Measurements from ENCODE around the gene SHKBP1.
"Not testable (repeated sequence)": the region's sequence is repeated elsewhere in the genome, so short reads cannot be mapped to it uniquely, and the experiment has no call there.

Gene SHKBP1

GRCh38 chr19:40585241-40585981 is 8.7 kb downstream of the SHKBP1 start:
- peak in 1 of 2 donors; percentile 51 for DNase-seq

GRCh38 chr19:40585982-40586422 is 9.3 kb downstream of the SHKBP1 start:
- no peak for DNase-seq

DNA sequence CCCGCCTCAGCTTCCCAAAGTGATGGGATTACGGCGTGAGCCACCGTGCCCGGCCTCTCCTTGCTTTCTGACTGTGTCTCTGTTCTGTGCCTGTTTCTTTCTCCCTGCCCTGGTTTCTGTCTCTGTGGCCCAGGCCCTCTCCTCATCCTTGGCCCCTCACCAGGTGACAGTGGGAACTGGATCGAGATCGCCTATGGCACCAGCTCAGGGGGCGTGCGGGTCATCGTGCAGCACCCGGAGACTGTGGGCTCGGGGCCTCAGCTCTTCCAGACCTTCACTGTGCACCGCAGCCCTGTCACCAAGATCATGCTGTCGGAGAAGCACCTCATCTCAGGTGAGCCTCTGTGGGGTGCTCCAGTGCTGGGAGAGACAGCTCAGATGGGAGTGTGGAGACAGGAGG is 9.9 kb downstream of the SHKBP1 start:
- DNase-seq = no peak

- no peak for DNase-seq
Observed at GRCh38 chr19:40588110-40588854, 11.6 kb downstream of the SHKBP1 start.

DNA sequence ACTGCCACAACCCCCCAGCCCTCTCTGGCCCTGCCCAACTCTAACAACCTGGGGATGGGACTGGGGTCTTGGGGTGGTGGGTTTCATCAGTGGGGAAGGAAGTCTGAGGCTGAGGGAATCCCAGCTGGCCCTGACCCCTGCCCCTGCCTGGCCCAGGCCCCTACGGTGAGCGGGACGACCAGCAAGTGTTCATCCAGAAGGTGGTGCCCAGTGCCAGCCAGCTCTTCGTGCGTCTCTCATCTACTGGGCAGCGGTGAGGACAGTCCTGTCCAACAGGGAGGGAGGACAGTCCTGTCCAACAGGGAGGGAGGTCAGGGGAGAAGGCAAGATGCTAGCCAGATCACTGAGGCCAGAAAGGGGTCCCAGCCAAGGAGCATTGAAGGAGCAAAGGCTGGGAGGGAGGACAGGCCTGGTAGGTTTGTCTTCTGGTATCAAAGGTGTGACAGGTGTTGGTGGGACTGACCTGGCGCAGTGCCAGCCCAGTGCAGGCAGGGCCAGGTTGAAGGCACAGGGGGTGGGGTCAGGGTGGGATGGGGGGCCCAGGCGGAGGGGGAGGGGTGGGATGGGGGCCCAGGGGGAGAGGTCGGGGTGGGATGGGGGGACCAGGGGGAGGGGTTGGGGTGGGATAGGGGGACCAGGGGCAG is 12.4 kb downstream of the SHKBP1 start:
- no peak for DNase-seq

DNA sequence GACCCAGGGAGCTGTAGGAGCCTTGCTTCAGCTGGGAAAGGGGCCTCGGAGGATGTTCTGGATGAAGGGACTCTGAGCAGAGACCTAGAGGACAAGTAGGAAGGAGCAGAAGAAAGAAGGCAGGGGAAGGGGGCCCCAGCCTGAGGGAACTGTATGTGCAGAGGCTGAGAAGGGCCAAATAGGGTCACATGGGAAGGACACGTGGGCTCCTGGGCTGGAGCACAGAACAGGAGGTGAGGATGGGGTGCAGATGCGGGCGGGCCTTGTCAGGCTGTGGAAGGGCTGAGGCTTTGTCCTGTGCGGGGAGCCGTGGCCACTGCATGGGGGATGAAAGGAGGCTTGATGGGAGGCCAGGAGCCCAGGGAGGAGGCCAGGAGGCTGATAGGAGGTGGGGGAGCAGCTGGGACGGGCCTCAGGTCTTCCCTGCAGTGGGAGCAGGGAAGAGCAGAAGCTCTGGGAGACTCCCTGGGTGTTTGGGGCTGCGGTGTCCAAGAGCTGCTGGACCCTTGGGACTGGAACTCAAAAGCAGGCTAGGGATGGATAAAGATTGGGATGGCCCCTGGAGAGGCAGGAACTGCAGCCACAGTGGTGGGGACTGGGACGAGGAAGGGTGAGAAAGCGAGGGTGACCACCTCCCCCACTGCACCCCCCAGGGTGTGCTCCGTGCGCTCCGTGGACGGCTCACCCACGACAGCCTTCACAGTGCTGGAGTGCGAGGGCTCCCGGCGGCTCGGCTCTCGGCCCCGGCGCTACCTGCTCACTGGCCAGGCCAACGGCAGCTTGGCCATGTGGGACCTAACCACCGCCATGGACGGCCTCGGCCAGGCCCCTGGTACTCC is 13.1 kb downstream of the SHKBP1 start:
- no peak for DNase-seq

DNA sequence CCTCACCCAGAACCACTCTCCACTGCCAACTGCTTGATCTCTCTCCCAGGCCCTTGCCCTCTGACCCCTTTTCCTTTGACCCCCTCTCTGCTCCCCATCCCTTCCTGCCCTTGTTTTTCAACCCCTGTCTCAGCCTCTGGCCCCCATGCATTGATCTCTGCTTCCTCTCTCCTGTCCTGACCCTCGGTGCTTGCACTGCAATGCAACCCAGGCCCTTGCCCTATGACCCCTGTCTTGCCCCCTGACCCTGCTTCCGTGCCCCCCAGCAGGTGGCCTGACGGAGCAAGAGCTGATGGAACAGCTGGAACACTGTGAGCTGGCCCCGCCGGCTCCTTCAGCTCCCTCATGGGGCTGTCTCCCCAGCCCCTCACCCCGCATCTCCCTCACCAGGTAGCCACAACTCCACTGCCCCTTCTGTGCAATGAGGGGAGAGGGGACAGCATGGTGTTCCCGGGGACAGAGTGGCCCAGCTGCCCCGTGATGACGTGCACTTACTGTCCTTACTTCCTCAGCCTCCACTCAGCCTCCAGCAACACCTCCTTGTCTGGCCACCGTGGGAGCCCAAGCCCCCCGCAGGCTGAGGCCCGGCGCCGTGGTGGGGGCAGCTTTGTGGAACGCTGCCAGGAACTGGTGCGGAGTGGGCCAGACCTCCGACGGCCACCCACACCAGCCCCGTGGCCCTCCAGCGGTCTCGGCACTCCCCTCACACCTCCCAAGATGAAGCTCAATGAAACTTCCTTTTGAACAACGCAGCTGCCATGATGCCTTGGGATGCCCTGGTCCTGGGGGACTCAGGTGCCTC is 14.0 kb downstream of the SHKBP1 start:
- no peak for DNase-seq

- DNase-seq = not testable (repeated sequence)
Observed at GRCh38 chr19:40591724-40592123, 15.1 kb downstream of the SHKBP1 start.

DNA sequence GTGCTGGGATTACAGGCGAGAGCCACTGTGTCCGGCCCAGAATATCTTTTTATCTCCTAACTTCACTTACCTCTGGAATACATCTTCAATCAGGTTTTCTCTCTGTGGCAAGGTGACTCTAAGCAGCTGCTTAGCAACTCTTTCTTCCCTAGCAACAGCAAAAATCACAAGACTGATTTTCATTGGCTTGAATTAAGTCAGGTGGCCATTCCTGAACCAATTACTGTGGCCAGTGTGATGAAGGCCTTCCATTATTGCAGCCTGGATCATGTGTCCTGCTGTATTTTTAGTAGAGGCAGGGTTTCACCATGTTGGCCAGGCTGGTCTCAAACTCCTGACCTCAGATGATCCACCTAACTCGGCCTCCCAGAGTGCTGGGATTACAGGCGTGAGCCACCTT is 15.5 kb downstream of the SHKBP1 start:
- peak; percentile 32 to 47 for DNase-seq

DNA sequence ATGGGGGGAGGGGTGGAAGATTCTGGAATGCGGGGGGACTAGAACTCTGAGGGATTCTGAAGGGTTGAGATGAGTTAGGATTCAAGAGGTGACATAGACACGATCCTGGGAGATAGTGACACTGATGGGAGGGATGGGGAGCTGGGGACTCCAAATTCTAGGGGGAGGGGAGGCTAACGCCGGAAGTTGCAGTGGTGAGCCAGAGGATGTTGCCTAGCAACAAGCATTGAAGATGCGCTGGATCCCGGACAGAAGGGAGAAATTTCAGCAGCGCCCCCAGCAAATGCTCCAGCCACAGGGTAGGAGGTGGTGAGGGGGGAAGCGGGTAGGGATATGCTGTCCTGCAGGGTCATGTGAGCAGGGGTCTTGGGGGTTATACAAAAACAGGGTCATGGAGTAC is 17.6 kb downstream of the SHKBP1 start:
- no peak for DNase-seq

DNA sequence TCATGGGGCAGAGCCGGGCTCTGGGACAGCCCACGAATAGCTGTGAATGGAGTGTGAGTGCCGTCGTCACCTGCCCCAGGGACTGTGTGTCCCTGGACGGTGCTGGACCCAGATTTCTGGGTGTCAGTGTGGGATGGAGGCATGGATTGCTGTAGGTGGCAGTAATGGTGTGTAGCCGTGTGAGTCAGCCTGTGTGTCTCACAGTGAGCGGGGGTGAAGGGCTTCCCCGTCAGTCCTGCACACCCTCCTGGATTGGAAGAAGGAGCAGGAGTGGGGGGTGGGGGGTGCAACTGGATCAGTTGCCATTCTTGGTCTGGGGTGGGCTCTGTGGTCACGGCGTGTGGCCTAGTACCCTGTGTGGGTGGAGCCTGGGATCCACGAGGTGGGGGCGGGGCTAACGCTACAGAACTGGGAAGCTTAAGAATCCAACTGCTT is 18.0 kb downstream of the SHKBP1 start:
- no peak for DNase-seq

DNA sequence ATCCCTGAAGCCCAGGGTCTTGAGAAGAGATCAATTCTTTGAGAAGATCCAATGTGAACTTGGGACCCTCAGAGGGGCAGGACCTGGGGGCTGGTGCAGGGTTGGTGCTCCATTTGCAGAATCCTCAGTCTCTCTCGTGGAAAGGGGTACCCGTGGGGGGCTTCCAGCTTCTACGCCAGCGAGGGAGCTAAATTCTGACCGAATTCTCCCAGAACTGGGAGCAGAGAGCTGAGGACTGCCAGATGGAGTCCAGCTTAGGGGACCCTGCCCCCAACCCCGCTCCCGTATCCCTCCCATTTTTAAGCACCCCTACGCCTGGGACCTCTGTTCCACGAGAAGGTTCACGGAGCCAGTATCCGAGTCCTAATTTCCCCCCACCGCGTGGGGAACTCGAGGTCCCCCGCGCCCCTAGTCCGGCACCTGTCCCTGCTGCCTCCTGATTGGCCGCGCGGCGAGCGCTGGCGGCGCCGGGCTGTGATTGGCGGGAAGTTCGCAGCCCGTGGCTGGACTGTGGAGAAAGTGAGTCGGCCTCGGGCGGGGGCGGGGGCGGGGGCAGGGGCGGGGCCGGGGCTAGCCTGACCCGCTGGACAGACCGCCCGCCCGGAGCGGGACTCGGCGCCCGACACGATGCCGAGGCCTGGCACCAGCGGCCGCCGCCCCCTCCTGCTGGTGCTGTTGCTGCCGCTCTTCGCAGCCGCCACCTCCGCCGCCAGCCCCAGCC is 20.1 kb downstream of the SHKBP1 start:
- peak in 1 of 2 donors; percentile 31 for DNase-seq

GRCh38 chr19:40597329-40597838 is 20.7 kb downstream of the SHKBP1 start:
- DNase-seq = no peak

DNA sequence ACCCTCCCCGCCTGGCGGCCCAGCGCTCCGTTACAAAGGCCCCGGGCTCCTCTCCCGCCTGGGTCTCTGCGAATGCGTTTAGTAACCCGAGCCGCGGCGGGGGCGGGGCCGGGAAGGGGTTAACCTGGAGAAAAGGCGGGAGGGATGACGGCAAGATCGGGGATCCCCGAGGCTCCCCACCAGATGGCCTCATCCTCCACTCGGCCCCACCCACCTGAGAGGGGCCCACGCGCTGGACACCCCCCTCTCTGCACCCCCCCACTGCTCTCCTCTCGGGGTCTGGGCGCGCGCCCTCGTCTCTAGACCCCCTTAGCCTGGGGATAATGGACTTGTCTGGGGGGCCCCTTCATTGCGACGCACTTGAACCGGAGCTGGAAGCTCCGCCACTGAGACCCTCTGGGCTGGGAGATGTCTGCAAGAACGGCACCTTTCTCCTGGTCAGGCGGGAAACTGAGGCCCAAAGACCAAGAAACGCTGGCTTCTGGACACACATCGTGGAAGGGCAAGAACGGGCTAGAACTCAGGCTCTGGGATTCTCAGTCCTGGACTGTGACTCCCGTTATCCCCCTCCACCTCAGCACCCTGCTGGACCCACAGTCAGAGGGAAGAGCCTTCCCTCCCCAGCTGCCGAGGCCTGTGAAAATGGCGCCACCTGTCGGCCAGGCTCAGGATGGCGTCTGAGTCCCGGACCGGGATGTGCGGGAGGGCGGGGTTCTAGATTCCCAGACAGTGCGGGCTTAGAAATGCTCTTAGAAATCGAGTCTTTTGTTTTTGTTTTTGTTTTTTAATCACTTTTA is 21.6 kb downstream of the SHKBP1 start:
- peak; percentile 77 to 86 for DNase-seq

DNA sequence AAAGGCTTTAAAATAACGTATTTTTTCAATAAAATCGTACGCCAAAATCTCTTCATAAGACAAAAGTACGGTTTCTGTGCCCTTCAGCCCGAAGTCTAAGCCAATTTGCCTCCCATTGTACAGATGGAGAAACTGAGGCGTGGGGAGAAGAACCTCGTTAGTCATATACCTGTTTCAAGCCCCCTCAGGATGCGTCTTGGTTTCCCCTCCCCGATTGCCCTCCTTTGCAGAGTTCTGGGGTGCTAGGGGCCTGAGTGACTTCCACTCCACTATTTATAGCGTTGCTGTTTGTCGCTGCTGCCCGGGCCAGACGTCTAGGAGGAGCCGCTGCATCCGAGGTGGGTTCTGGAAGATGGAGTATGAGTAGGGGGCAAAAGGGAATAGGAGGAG is 22.2 kb downstream of the SHKBP1 start:
- no peak for DNase-seq

DNA sequence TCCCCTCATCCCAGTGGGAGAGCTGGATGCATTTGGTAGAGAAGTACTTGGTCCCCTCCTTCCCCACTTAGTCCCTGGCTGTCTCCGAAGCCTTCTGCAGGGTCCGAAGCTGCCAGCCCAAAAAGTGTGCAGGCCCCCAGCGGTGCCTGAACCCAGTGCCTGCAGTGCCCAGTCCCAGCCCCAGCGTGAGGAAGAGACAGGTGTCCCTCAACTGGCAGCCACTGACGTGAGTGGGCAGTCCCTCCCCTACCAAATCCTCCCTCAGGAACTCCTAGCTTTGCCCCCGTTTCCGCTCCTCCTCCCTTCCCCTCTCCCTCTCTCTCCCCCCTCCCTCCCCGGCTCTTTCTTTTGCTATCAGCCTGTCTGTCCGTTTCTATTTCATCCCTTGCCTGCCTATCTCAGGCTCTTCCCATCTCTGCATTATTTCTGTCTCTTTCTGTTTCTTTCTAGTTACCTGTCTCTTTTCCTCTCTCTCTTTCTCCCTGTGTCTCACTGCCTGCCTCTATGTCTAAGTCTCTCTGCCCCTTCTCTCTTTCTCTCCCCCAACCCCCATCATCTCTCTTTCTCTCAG is 22.7 kb downstream of the SHKBP1 start:
- no peak for DNase-seq

- DNase-seq = no peak
Observed at GRCh38 chr19:40599902-40600569, 23.4 kb downstream of the SHKBP1 start.

GRCh38 chr19:40600570-40601133 is 24.0 kb downstream of the SHKBP1 start:
- no peak for DNase-seq

Measured in CD4-positive, alpha-beta T cell treated with Interleukin-1 beta for 1 hour (primary cell).